Measurements from ENCODE around the gene MORC4. TPM values are rescaled to one million over a fixed set of nuclear protein-coding genes. Genes with fewer than 3 reads are reported as not detected.

Gene MORC4
- total and polyA plus RNA-seq, 11 donors: 1.0 to 6.5 (median 2.8) TPM

DNA sequence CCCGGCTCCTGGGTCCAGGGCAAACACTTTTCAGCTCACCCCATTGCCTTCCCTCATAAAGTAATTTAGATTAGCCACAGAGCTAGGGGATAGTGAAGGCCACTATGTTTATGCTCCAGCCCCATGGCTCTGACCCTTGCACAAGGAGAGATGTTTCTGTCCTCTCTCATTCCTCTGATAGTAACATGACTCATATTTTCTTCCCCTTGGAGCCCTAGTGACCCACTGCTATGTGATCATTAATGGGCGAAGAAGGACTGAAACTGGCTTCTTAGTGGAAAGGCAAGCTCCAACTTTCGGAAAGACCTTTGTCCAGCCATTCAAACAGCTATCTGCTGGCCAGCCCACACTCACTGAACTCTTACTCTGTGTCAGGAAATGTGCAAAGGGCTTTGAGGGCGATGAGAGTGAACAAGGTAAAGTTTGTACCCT is 67.5 kb downstream of the MORC4 start:
- intact Hi-C loops (cut with DNase I): no loop called here
- ATAC-seq: peak in 3 of 4 donors; percentile 37 to 73 (median 65)

DNA sequence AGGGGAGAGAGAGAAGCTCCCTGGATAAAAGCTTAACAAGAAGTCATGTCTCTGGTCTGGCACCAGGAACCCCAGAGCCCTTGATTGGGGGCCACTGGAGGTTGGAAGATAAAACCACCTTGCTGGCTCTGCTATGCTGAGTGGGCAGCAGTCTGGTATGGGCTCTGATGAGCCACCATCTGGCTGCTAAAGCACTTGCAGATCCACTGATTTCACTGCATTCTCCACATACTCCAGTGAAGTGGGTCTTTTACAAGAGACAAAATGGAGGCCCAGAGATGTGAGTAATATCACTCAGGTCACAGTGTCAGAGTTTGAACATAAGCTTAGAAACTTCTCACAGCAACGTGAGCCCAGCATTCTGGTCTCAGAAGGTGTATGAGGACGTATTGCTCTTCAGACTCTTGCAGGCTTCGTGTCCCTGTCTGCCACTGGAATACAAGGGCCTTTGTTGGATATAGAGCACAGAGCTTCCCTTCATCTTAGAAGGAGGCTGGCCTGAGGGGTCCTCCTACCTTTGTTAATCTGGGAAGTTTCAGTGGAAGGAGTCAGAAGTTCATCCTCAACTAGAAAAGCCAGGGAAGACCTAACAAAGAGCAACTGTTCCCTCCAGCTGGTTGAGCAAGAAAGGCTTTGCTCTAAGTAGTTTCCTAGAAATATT is 68.1 kb downstream of the MORC4 start:
- intact Hi-C loops (cut with DNase I): no loop called here
- WGBS, 4 donors: 64 to 92% (median 80%) methylated on average over 3 of the region's 3 CpGs
- Histone ChIP-seq H3K27ac (no peak overlapping the region), H3K27me3 (no peaks in the 10 kb centered on the region), H3K36me3 (no peaks in the 10 kb centered on the region), H3K4me1 (peaks cover 0 to 6% (median 0%) of the 10 kb centered on the region in 12 donors), H3K9me3 (no peaks in the 10 kb centered on the region), H3K4me3 (no peak overlapping the region)
- ATAC-seq (no peak), DNase-seq (no peak)
- TF ChIP-seq, protein P1, sequence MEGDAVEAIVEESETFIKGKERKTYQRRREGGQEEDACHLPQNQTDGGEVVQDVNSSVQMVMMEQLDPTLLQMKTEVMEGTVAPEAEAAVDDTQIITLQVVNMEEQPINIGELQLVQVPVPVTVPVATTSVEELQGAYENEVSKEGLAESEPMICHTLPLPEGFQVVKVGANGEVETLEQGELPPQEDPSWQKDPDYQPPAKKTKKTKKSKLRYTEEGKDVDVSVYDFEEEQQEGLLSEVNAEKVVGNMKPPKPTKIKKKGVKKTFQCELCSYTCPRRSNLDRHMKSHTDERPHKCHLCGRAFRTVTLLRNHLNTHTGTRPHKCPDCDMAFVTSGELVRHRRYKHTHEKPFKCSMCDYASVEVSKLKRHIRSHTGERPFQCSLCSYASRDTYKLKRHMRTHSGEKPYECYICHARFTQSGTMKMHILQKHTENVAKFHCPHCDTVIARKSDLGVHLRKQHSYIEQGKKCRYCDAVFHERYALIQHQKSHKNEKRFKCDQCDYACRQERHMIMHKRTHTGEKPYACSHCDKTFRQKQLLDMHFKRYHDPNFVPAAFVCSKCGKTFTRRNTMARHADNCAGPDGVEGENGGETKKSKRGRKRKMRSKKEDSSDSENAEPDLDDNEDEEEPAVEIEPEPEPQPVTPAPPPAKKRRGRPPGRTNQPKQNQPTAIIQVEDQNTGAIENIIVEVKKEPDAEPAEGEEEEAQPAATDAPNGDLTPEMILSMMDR (IDR thresholded peaks at IDR 0.05): no peak
- no peak for TF ChIP-seq POLR2A (IDR thresholded peaks at IDR 0.05)

More for the DNA sequence above, 67.5 kb downstream of the MORC4 start:
- no peak for TF ChIP-seq POLR2A (IDR thresholded peaks at IDR 0.05)
- TF ChIP-seq, protein P1 (IDR thresholded peaks at IDR 0.05): no peak
- Histone ChIP-seq H3K4me3 (no peak overlapping the region), H3K27ac (peak overlapping the region in 1 of 12 donors; percentile 15), H3K27me3 (no peaks in the 10 kb centered on the region), H3K9me3 (no peaks in the 10 kb centered on the region), H3K4me1 (peaks cover 0 to 6% (median 0%) of the 10 kb centered on the region in 12 donors), H3K36me3 (no peaks in the 10 kb centered on the region)
- DNase-seq: no peak
- WGBS, 4 donors: 58 to 83% (median 72%) methylated on average over 4 of the region's 4 CpGs

DNA sequence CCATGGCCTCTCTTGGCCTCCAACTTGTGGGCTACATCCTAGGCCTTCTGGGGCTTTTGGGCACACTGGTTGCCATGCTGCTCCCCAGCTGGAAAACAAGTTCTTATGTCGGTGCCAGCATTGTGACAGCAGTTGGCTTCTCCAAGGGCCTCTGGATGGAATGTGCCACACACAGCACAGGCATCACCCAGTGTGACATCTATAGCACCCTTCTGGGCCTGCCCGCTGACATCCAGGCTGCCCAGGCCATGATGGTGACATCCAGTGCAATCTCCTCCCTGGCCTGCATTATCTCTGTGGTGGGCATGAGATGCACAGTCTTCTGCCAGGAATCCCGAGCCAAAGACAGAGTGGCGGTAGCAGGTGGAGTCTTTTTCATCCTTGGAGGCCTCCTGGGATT is 71.8 kb downstream of the MORC4 start:
- no peak overlapping the region for H3K4me3 ChIP-seq
- H3K27ac ChIP-seq: no peak overlapping the region
- WGBS, 4 donors: 60 to 96% (median 81%) methylated on average over 1 to 4 of the region's 4 CpGs
- H3K9me3 ChIP-seq: no peaks in the 10 kb centered on the region
- ATAC-seq (no peak), DNase-seq (no peak)
- H3K4me1 ChIP-seq: peaks cover 0 to 3% (median 0%) of the 10 kb centered on the region in 12 donors
- intact Hi-C loops (cut with DNase I): no loop called here
- H3K27me3 ChIP-seq: peaks cover 0 to 11% (median 0%) of the 10 kb centered on the region in 9 donors
- no peaks in the 10 kb centered on the region for H3K36me3 ChIP-seq
- TF ChIP-seq, protein P1 (IDR thresholded peaks at IDR 0.05): no peak
- TF ChIP-seq POLR2A (IDR thresholded peaks at IDR 0.05): no peak

DNA sequence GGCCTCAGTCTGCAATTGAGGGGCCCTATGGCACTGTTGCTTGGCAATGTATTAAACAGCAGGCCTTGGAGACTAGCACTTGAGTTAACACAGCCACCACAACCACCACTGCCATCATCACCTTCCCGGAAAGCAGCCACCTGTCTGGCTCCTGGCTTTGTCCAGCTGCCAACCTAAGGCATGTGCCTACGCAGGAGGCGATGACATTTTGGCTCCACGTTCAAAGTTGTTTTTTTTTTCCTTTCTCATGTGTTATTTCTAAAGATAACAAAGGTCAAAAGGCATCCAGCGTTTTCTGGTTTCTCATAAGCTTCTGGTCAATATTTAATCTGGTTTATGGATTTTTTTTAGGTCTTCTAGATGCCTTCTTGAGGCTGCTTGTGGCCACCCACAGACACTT is 72.3 kb downstream of the MORC4 start:
- 54 to 61% (median 57%) methylated on average over 5 of the region's 5 CpGs for WGBS, 4 donors
- intact Hi-C loops (cut with DNase I): no loop called here
- TF ChIP-seq, protein P1 (IDR thresholded peaks at IDR 0.05): no peak
- no peak for TF ChIP-seq POLR2A (IDR thresholded peaks at IDR 0.05)
- ATAC-seq (no peak), DNase-seq (no peak)
- peaks cover 0 to 11% (median 0%) of the 10 kb centered on the region in 9 donors for H3K27me3 ChIP-seq
- no peaks in the 10 kb centered on the region for H3K9me3 ChIP-seq
- H3K36me3 ChIP-seq: no peaks in the 10 kb centered on the region
- H3K4me3 ChIP-seq: no peak overlapping the region
- H3K4me1 ChIP-seq: peaks cover 0 to 3% (median 0%) of the 10 kb centered on the region in 12 donors
- H3K27ac ChIP-seq: no peak overlapping the region

Measured in heart left ventricle (tissue), 16 donors.